ENCODE results near the gene CCR6. TPM values are rescaled to one million over a fixed set of nuclear protein-coding genes. Genes with fewer than 3 reads are reported as not detected.

The CCR6 gene
- total and polyA plus RNA-seq, 2 of the 13 experiments (the other 11 are each of a cell fraction or from before 2014, with no cell fraction given), result 4.5 to 8.7 TPM

GRCh38 chr6:167097770-167098169 lies 25.1 kb upstream of the CCR6 start:
- no peak for DNase-seq (ENCODE audit: low spot score)
- H3K36me3 ChIP-seq (replicated peaks in 1 of 2; ENCODE audit: control insufficient read depth in 1 of 2, insufficient read depth in 2 of 2, low read length in 2 of 2), result no peaks in the 10 kb centered on the region
- H3K4me1 ChIP-seq (ENCODE audit: insufficient read depth, low read length), result peaks cover 19% of the 10 kb centered on the region
- ChIA-PET CTCF (ENCODE audit: low intra/inter-chr PET ratio, low total read pairs) (no interaction called here), POLR2A (no interaction called here)
- H3K4me2 ChIP-seq (ENCODE audit: low read depth, low read length), result no peak overlapping the region
- TF ChIP-seq ARID2 (CRISPR knock-in tag; IDR thresholded peaks at IDR 0.05; ENCODE audit: borderline replicate concordance) (no peak), NFKB2 (CRISPR knock-in tag; IDR thresholded peaks at IDR 0.05; ENCODE audit: borderline replicate concordance) (no peak), FOSL1 (CRISPR knock-in tag; IDR thresholded peaks at IDR 0.05; ENCODE audit: borderline replicate concordance) (no peak), CEBPG (CRISPR knock-in tag; IDR thresholded peaks at IDR 0.05) (no peak), KAT7 (CRISPR knock-in tag; IDR thresholded peaks at IDR 0.05; ENCODE audit: borderline replicate concordance) (no peak), ZNF512B (CRISPR knock-in tag; IDR thresholded peaks at IDR 0.05; ENCODE audit: borderline replicate concordance) (no peak), ZNF281 (CRISPR knock-in tag; IDR thresholded peaks at IDR 0.05; ENCODE audit: borderline replicate concordance) (no peak), BRF2 (CRISPR knock-in tag; IDR thresholded peaks at IDR 0.05) (no peak)
- H3K27me3 ChIP-seq (ENCODE audit: control insufficient read depth in 1 of 2, insufficient read depth in 2 of 2, low read length in 2 of 2), result peaks cover 2 to 3% of the 10 kb centered on the region in 2 experiments; a peak in 2 of 5 replicates
- H3K79me2 ChIP-seq (ENCODE audit: insufficient read depth, low read length), result no peaks in the 10 kb centered on the region
- no peak for ATAC-seq
- no peak overlapping the region for H3K27ac ChIP-seq (ENCODE audit: extremely low read length, insufficient read depth, low read length)
- in situ Hi-C loops (cut with HindIII; ENCODE audit: extremely low pct_ligation_motif_present, low pct_unique_long_range_greater_than_20kb), result no loop called here
- 81% methylated on average over 23 of the region's 23 CpGs for WGBS (ENCODE audit: low lambda C conversion rate)
- no TSS peak for BruUV-seq (replicated peaks)
- H4K20me1 ChIP-seq (ENCODE audit: insufficient read depth, low read length), result no peaks in the 10 kb centered on the region
- FAIRE-seq, result no peak
- no peak overlapping the region for H3K4me3 ChIP-seq (replicated peaks in 1 of 3; ENCODE audit: insufficient read depth in 1 of 3, low read depth in 2 of 3, low read length in 3 of 3)
- no peaks in the 10 kb centered on the region for H3K9me3 ChIP-seq (ENCODE audit: low read length)
- intact Hi-C loops (cut with micrococcal nuclease; ENCODE audit: unreplicated experiment), result no loop called here
- H2AFZ ChIP-seq (ENCODE audit: low read length), result no peak overlapping the region
- H3K9ac ChIP-seq (ENCODE audit: insufficient read depth, low read depth, low read length), result no peak overlapping the region

All from HepG2 (cell line).